ENCODE results near the gene IQCK. TPM values are rescaled to one million over a fixed set of nuclear protein-coding genes. Genes with fewer than 3 reads are reported as not detected.

IQCK gene
- polyA plus RNA-seq, 2 of the 4 experiments (the other 2 are of a cell fraction), result 10.3 to 15.6 TPM

GRCh38 chr16:19812986-19813385 is 94.9 kb downstream of the IQCK start:
- FAIRE-seq (no peak), DNase-seq (ENCODE audit: low read depth in 1 of 2, low spot score in 1 of 2) (no peak), ATAC-seq (no peak)
- Histone ChIP-seq H3K4me1 (peaks cover 56% of the 10 kb centered on the region), H3K4me2 (no peak overlapping the region), H3K4me3 (no peak overlapping the region), H3K9me3 (peaks cover 10% of the 10 kb centered on the region), H3K27ac (peak overlapping the region; percentile 74 to 87; a peak in 3 of 6 replicates)
- TF ChIP-seq HDAC2 (IDR thresholded peaks at IDR 0.05) (no peak), CHD2 (IDR thresholded peaks at IDR 0.05; ENCODE audit: low read length, partially characterized antibody) (no peak), ZC3H11A (IDR thresholded peaks at IDR 0.05) (no peak), FOSL2 (IDR thresholded peaks at IDR 0.05) (no peak), FOSL2 (CRISPR knock-in tag; IDR thresholded peaks at IDR 0.05) (no peak)
- ChIA-PET CTCF (interaction anchor here (0.9 kb wide), 1 partner anchor 71 kb away, joined by 3 read pairs; the partner anchor contains the start of gene GPRC5B), POLR2A (no interaction called here)

GRCh38 chr16:19815418-19815817 is 97.3 kb downstream of the IQCK start:
- DNase-seq (ENCODE audit: low read depth in 1 of 2, low spot score in 1 of 2) (no peak), ATAC-seq (no peak), FAIRE-seq (no peak)
- ChIA-PET CTCF (no interaction called here), POLR2A (no interaction called here)
- Histone ChIP-seq H3K4me1 (peaks cover 32% of the 10 kb centered on the region), H3K27ac (peak overlapping the region; percentile 15 to 53; a peak in 3 of 6 replicates), H3K4me3 (no peak overlapping the region), H3K4me2 (peak overlapping the region; percentile 18; the same call in 1 of the 3 replicates), H3K9me3 (peaks cover 10% of the 10 kb centered on the region)
- whole genome bisulfite sequencing (ENCODE audit: missing lambda C conversion rate), result 53% methylated on average over 2 of the region's 2 CpGs
- TF ChIP-seq KDM1A (IDR thresholded peaks at IDR 0.05; ENCODE audit: low read depth), result no peak
- TF ChIP-seq CEBPB (IDR thresholded peaks at IDR 0.05), result 0 out of 4 replicates have a peak, but pooled peaks of 1 of the 2 experiments have one; percentile 46

- WGBS (ENCODE audit: missing lambda C conversion rate), result 78% methylated on average over 3 of the region's 3 CpGs
These were observed 99.1 kb downstream of the IQCK start for GRCh38 chr16:19817122-19817521.

GRCh38 chr16:19817875-19818274 is 99.8 kb downstream of the IQCK start:
- POLR2A ChIA-PET, result no interaction called here
- DNase-seq (ENCODE audit: low read depth in 1 of 2, low spot score in 1 of 2) (no peak), FAIRE-seq (no peak), ATAC-seq (no peak)
- Histone ChIP-seq H3K4me3 (no peak overlapping the region), H3K4me2 (no peak overlapping the region), H3K27ac (0 out of 6 replicates have a peak overlapping the region, but pooled peaks of 1 of the 2 experiments have one; percentile 8), H3K4me1 (peaks cover 29% of the 10 kb centered on the region; the same call in 1 of the 3 replicates), H3K9me3 (peaks cover 5% of the 10 kb centered on the region)
- WGBS (ENCODE audit: missing lambda C conversion rate), result 83% methylated on average over 7 of the region's 7 CpGs
- TF ChIP-seq ZNF302 (CRISPR knock-in tag; IDR thresholded peaks at IDR 0.05) (no peak), MAZ (IDR thresholded peaks at IDR 0.05; ENCODE audit: borderline replicate concordance, low read depth, low read length) (no peak)
- CTCF ChIA-PET, result interaction anchor here (1.6 kb wide), 1 partner anchor 68 kb away, joined by 4 read pairs; no protein-coding TSS in a partner anchor

More at GRCh38 chr16:19817122-19817521, 99.1 kb downstream of the IQCK start:
- H3K4me1 ChIP-seq, result peaks cover 26% of the 10 kb centered on the region
- peak overlapping the region in 1 of 2 experiments; percentile 28; a peak in 1 of 6 replicates for H3K27ac ChIP-seq
- no peak overlapping the region for H3K4me3 ChIP-seq
- H3K4me2 ChIP-seq, result peak overlapping the region; percentile 7; the same call in 1 of the 3 replicates
- ChIA-PET CTCF (interaction anchor here (1.5 kb wide), 1 partner anchor 14 kb away, joined by 4 read pairs; no protein-coding TSS in a partner anchor), POLR2A (no interaction called here)
- TF ChIP-seq MAX (IDR thresholded peaks at IDR 0.05) (no peak), CBX2 (IDR thresholded peaks at IDR 0.05; ENCODE audit: borderline replicate concordance, low read depth) (no peak), NFE2L2 (conservative IDR thresholded peaks at IDR 0.05; ENCODE audit: low read length) (no peak), TFCP2L1 (CRISPR knock-in tag; IDR thresholded peaks at IDR 0.05) (no peak), MYC (IDR thresholded peaks at IDR 0.05; ENCODE audit: borderline replicate concordance, low read length) (no peak), RNF2 (IDR thresholded peaks at IDR 0.05; ENCODE audit: borderline replicate concordance, low read depth) (no peak), BCL3 (IDR thresholded peaks at IDR 0.05) (no peak), POLR2A (IDR thresholded peaks at IDR 0.05; ENCODE audit: low read length) (no peak), NR3C1 (IDR thresholded peaks at IDR 0.05) (no peak), HOXB5 (CRISPR knock-in tag; IDR thresholded peaks at IDR 0.05) (no peak), HES2 (IDR thresholded peaks at IDR 0.05) (no peak), JUNB (IDR thresholded peaks at IDR 0.05) (no peak), BHLHE40 (IDR thresholded peaks at IDR 0.05; ENCODE audit: low read depth, low read length) (no peak), JUN (IDR thresholded peaks at IDR 0.05) (no peak)
- DNase-seq (ENCODE audit: low read depth in 1 of 2, low spot score in 1 of 2) (no peak), ATAC-seq (no peak), FAIRE-seq (no peak)
- peaks cover 10% of the 10 kb centered on the region for H3K9me3 ChIP-seq

Measured in A549 (cell line).